ENCODE data around the gene LRRC70. TPM values are rescaled to one million over a fixed set of nuclear protein-coding genes. Genes with fewer than 3 reads are reported as not detected.
"Not testable (repeated sequence)": the region's sequence is repeated elsewhere in the genome, so short reads cannot be mapped to it uniquely, and the experiment has no call there.

LRRC70 gene
- total and polyA plus RNA-seq, 3 experiments from 2014 or later = 0.13 to 1.1 (median 0.60) TPM

- DNase-seq; H3K4me3 Mint-ChIP-seq; H3K27ac ChIP-seq (ENCODE audit: low read depth, low read length); CTCF ChIA-PET; POLR2A ChIA-PET; H3K4me3 ChIP-seq (ENCODE audit: low read length); H3K27me3 Mint-ChIP-seq; H3K36me3 ChIP-seq (ENCODE audit: insufficient read depth, low read length); H3K9me3 ChIP-seq (ENCODE audit: low read length); H3K4me1 Mint-ChIP-seq; H3K4me1 ChIP-seq (ENCODE audit: insufficient read depth, low read length); H3K27me3 ChIP-seq (ENCODE audit: insufficient read depth, low read length, poor library complexity, severe bottlenecking): not testable (repeated sequence)
- peak overlapping the region in 1 of 8 donors; percentile 93 for H3K27ac Mint-ChIP-seq
- H3K36me3 Mint-ChIP-seq = peaks cover 39 to 61% (median 59%) of the 10 kb centered on the region in 3 donors
- peaks cover 12 to 36% (median 26%) of the 10 kb centered on the region in 5 donors for H3K9me3 Mint-ChIP-seq
Observed at GRCh38 chr5:62565740-62566139, 12.9 kb upstream of the LRRC70 start.

DNA sequence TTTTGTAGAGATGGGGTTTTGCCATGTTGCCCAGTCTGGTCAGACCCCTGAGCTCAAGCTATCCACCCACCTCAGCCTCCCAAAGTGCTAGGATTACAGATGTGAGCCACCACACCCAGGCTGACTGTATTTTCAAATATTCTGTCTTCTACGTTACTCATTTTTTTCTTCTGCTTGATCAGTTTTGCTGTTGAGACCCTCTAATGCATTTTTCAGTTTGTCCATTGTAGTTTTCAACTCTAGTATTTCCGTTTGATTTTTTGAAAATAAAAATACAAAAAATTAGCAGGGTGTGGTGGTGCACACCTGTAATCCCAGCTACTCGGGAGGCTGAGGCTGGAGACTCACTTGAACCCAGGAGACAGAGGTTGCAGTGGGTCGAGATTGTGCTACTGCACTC is 10.5 kb upstream of the LRRC70 start:
- Histone ChIP-seq H3K27me3 (ENCODE audit: insufficient read depth, low read length, poor library complexity, severe bottlenecking) (no peaks in the 10 kb centered on the region), H3K27ac (ENCODE audit: low read depth, low read length) (no peak overlapping the region), H3K9me3 (ENCODE audit: low read length) (no peaks in the 10 kb centered on the region), H3K36me3 (ENCODE audit: insufficient read depth, low read length) (peaks cover 7% of the 10 kb centered on the region), H3K4me3 (ENCODE audit: low read length) (no peak overlapping the region), H3K4me1 (ENCODE audit: insufficient read depth, low read length) (no peaks in the 10 kb centered on the region)
- Mint-ChIP-seq H3K27ac (no peak overlapping the region), H3K27me3 (no peaks in the 10 kb centered on the region), H3K36me3 (peaks cover 33 to 50% (median 47%) of the 10 kb centered on the region in 3 donors), H3K4me3 (no peak overlapping the region), H3K9me3 (peaks cover 12 to 36% (median 26%) of the 10 kb centered on the region in 5 donors), H3K4me1 (peaks cover 0 to 3% (median 0%) of the 10 kb centered on the region in 3 donors)
- POLR2A ChIA-PET = interaction anchor here (0.7 kb wide), 1 partner anchor 10 kb away, joined by 6 read pairs; no protein-coding TSS in a partner anchor
- CTCF ChIA-PET = interaction anchor here (2.4 kb wide), 1 partner anchor 11 kb away, joined by 6 read pairs; no protein-coding TSS in a partner anchor
- no peak for DNase-seq

- POLR2A ChIA-PET = interaction anchor here (0.7 kb wide), 1 partner anchor 9 kb away, joined by 6 read pairs; no protein-coding TSS in a partner anchor
- H3K27ac Mint-ChIP-seq = no peak overlapping the region
- Histone ChIP-seq H3K9me3 (ENCODE audit: low read length) (no peaks in the 10 kb centered on the region), H3K4me1 (ENCODE audit: insufficient read depth, low read length) (no peaks in the 10 kb centered on the region), H3K36me3 (ENCODE audit: insufficient read depth, low read length) (peaks cover 7% of the 10 kb centered on the region), H3K27me3 (ENCODE audit: insufficient read depth, low read length, poor library complexity, severe bottlenecking) (no peaks in the 10 kb centered on the region), H3K27ac (ENCODE audit: low read depth, low read length) (no peak overlapping the region), H3K4me3 (ENCODE audit: low read length) (no peak overlapping the region)
- H3K27me3 Mint-ChIP-seq = no peaks in the 10 kb centered on the region
- peaks cover 0 to 3% (median 0%) of the 10 kb centered on the region in 3 donors for H3K4me1 Mint-ChIP-seq
- H3K4me3 Mint-ChIP-seq = no peak overlapping the region
- no peak for DNase-seq
- H3K9me3 Mint-ChIP-seq = peaks cover 12 to 36% (median 26%) of the 10 kb centered on the region in 5 donors
- CTCF ChIA-PET = interaction anchor here (2.4 kb wide), 1 partner anchor 12 kb away, joined by 6 read pairs; no protein-coding TSS in a partner anchor
- peaks cover 33 to 50% (median 44%) of the 10 kb centered on the region in 3 donors for H3K36me3 Mint-ChIP-seq
Observed at GRCh38 chr5:62568800-62569432, 9.7 kb upstream of the LRRC70 start.

GRCh38 chr5:62569470-62569869 is 9.1 kb upstream of the LRRC70 start:
- Histone ChIP-seq H3K27ac (ENCODE audit: low read depth, low read length) (no peak overlapping the region), H3K36me3 (ENCODE audit: insufficient read depth, low read length) (peaks cover 4% of the 10 kb centered on the region), H3K4me3 (ENCODE audit: low read length) (no peak overlapping the region), H3K4me1 (ENCODE audit: insufficient read depth, low read length) (no peaks in the 10 kb centered on the region), H3K27me3 (ENCODE audit: insufficient read depth, low read length, poor library complexity, severe bottlenecking) (no peaks in the 10 kb centered on the region), H3K9me3 (ENCODE audit: low read length) (no peaks in the 10 kb centered on the region)
- Mint-ChIP-seq H3K36me3 (peaks cover 30 to 48% (median 42%) of the 10 kb centered on the region in 3 donors), H3K4me3 (no peak overlapping the region), H3K27ac (no peak overlapping the region), H3K9me3 (peaks cover 10 to 36% (median 26%) of the 10 kb centered on the region in 5 donors), H3K27me3 (no peaks in the 10 kb centered on the region), H3K4me1 (peaks cover 0 to 3% (median 0%) of the 10 kb centered on the region in 3 donors)
- CTCF ChIA-PET = interaction anchor here (2.4 kb wide), 1 partner anchor 12 kb away, joined by 6 read pairs; no protein-coding TSS in a partner anchor
- POLR2A ChIA-PET = no interaction called here
- no peak for DNase-seq

- no peak overlapping the region for H3K27ac ChIP-seq (ENCODE audit: low read depth, low read length)
- no peak overlapping the region for H3K4me3 ChIP-seq (ENCODE audit: low read length)
- H3K4me1 ChIP-seq (ENCODE audit: insufficient read depth, low read length) = peaks cover 2% of the 10 kb centered on the region
- H3K9me3 Mint-ChIP-seq = peaks cover 0 to 12% (median 11%) of the 10 kb centered on the region in 5 donors
- peaks cover 12 to 18% (median 14%) of the 10 kb centered on the region in 3 donors for H3K4me1 Mint-ChIP-seq
- H3K9me3 ChIP-seq (ENCODE audit: low read length) = no peaks in the 10 kb centered on the region
- no peaks in the 10 kb centered on the region for H3K27me3 ChIP-seq (ENCODE audit: insufficient read depth, low read length, poor library complexity, severe bottlenecking)
- H3K27me3 Mint-ChIP-seq = no peaks in the 10 kb centered on the region
- H3K27ac Mint-ChIP-seq = peak overlapping the region in 1 of 8 donors; percentile 71
- no peak overlapping the region for H3K4me3 Mint-ChIP-seq
- no peak for DNase-seq
- ChIA-PET POLR2A (no interaction called here), CTCF (no interaction called here)
- no peaks in the 10 kb centered on the region for H3K36me3 ChIP-seq (ENCODE audit: insufficient read depth, low read length)
- peaks cover 10 to 16% (median 15%) of the 10 kb centered on the region in 3 donors for H3K36me3 Mint-ChIP-seq
Observed at GRCh38 chr5:62572918-62573514, 5.6 kb upstream of the LRRC70 start.

GRCh38 chr5:62574599-62574998 is 4.0 kb upstream of the LRRC70 start:
- H3K27me3 ChIP-seq (ENCODE audit: insufficient read depth, low read length, poor library complexity, severe bottlenecking) = no peaks in the 10 kb centered on the region
- ChIA-PET CTCF (no interaction called here), POLR2A (no interaction called here)
- Mint-ChIP-seq H3K9me3 (no peaks in the 10 kb centered on the region), H3K27me3 (no peaks in the 10 kb centered on the region), H3K27ac (no peak overlapping the region), H3K4me1 (peaks cover 15 to 26% (median 16%) of the 10 kb centered on the region in 3 donors), H3K36me3 (peaks cover 0 to 4% (median 4%) of the 10 kb centered on the region in 3 donors), H3K4me3 (no peak overlapping the region)
- H3K36me3 ChIP-seq (ENCODE audit: insufficient read depth, low read length) = no peaks in the 10 kb centered on the region
- DNase-seq = no peak
- no peak overlapping the region for H3K27ac ChIP-seq (ENCODE audit: low read depth, low read length)
- H3K4me1 ChIP-seq (ENCODE audit: insufficient read depth, low read length) = peaks cover 5% of the 10 kb centered on the region
- H3K9me3 ChIP-seq (ENCODE audit: low read length) = no peaks in the 10 kb centered on the region
- H3K4me3 ChIP-seq (ENCODE audit: low read length) = no peak overlapping the region

DNA sequence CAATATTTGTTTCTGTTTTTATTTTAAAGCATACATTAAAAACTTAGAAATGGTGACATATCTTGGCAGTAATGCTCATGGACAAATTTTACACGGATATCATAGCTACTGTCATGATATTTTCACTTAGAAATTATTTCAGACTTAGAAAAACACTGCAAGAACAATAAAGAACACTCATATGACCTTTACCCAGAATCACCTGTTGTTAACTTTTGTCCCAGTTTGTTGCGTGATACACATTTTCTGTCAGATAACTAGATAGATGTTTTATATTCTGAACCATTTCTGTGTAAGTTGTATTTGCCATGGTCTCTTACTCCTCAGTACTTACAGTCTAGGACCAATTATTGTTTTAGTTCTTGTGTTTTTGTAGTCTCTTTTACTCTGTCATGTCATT is 3.6 kb upstream of the LRRC70 start:
- POLR2A ChIA-PET = no interaction called here
- Histone ChIP-seq H3K27ac (ENCODE audit: low read depth, low read length) (no peak overlapping the region), H3K27me3 (ENCODE audit: insufficient read depth, low read length, poor library complexity, severe bottlenecking) (no peaks in the 10 kb centered on the region), H3K4me3 (ENCODE audit: low read length) (no peak overlapping the region), H3K9me3 (ENCODE audit: low read length) (no peaks in the 10 kb centered on the region), H3K4me1 (ENCODE audit: insufficient read depth, low read length) (peaks cover 5% of the 10 kb centered on the region), H3K36me3 (ENCODE audit: insufficient read depth, low read length) (no peaks in the 10 kb centered on the region)
- peak overlapping the region in 1 of 7 donors; percentile 32 for H3K4me3 Mint-ChIP-seq
- peaks cover 15 to 26% (median 16%) of the 10 kb centered on the region in 3 donors for H3K4me1 Mint-ChIP-seq
- H3K36me3 Mint-ChIP-seq = peaks cover 0 to 4% (median 4%) of the 10 kb centered on the region in 3 donors
- H3K27me3 Mint-ChIP-seq = no peaks in the 10 kb centered on the region
- peak overlapping the region in 5 of 8 donors; percentile 9 to 76 (median 36) for H3K27ac Mint-ChIP-seq
- DNase-seq = no peak
- CTCF ChIA-PET = no interaction called here
- no peaks in the 10 kb centered on the region for H3K9me3 Mint-ChIP-seq

GRCh38 chr5:62575489-62575888 is 3.1 kb upstream of the LRRC70 start:
- no peak overlapping the region for H3K4me3 Mint-ChIP-seq
- H3K27ac Mint-ChIP-seq = peak overlapping the region in 6 of 8 donors; percentile 9 to 76 (median 48)
- H3K27ac ChIP-seq (ENCODE audit: low read depth, low read length) = no peak overlapping the region
- H3K4me1 ChIP-seq (ENCODE audit: insufficient read depth, low read length) = peaks cover 5% of the 10 kb centered on the region
- no peaks in the 10 kb centered on the region for H3K27me3 ChIP-seq (ENCODE audit: insufficient read depth, low read length, poor library complexity, severe bottlenecking)
- H3K36me3 Mint-ChIP-seq = peaks cover 0 to 8% (median 6%) of the 10 kb centered on the region in 3 donors
- H3K27me3 Mint-ChIP-seq = no peaks in the 10 kb centered on the region
- H3K4me1 Mint-ChIP-seq = peaks cover 15 to 30% (median 16%) of the 10 kb centered on the region in 3 donors
- CTCF ChIA-PET = no interaction called here
- POLR2A ChIA-PET = no interaction called here
- no peak overlapping the region for H3K4me3 ChIP-seq (ENCODE audit: low read length)
- H3K9me3 Mint-ChIP-seq = no peaks in the 10 kb centered on the region
- no peaks in the 10 kb centered on the region for H3K9me3 ChIP-seq (ENCODE audit: low read length)
- H3K36me3 ChIP-seq (ENCODE audit: insufficient read depth, low read length) = no peaks in the 10 kb centered on the region
- no peak for DNase-seq

Measured in CD8-positive, alpha-beta memory T cell (primary cell).